Measurements from ENCODE around the gene ZDHHC4. TPM values are rescaled to one million over a fixed set of nuclear protein-coding genes. Genes with fewer than 3 reads are reported as not detected.

ZDHHC4 gene
- total RNA-seq, 1 donor from 2014 or later = 67.9 TPM

DNA sequence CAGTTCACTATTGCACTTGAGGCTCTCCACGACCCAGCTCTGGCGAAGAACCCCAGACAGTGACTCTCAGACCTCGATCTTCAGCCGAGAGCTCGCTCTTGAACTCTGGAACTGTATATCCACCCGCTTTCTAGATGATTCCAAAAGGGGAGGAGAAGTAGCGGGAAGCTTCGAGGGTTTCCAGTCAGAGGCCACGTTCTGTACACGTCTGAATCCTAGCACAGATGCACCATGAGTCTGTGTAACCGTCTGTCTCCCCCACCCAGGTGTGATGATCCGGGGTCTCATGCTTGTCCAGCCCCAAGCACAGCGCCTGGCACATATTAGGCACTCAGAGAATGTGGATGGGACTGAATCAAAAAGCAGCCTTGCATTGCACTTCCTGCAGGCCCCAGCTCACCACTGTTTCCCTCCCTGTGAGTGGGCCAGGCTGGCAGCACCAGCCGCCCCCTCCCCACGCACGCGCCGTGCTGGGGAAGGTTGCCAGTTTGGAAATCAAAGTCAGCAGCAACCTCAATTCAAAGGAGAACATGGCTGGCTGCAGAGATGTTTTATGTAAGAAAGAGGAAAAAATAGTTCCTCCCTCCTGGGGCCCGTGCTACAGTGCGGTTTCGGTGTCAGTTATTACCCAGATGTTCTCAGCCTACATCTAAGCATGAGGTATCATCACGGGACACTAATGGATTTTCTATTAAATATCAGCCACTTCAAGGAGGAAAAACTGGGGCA, 31.7 kb upstream of the ZDHHC4 start:
- H3K27me3 Mint-ChIP-seq = peaks cover 12% of the 10 kb centered on the region
- H3K27ac Mint-ChIP-seq = no peak overlapping the region
- no peak for DNase-seq (ENCODE audit: extremely low spot score, unreplicated experiment)
- H3K4me1 Mint-ChIP-seq (ENCODE audit: unreplicated experiment) = no peaks in the 10 kb centered on the region
- H3K36me3 Mint-ChIP-seq = no peaks in the 10 kb centered on the region
- H3K9me3 Mint-ChIP-seq = no peaks in the 10 kb centered on the region
- TF ChIP-seq CTCF (conservative IDR thresholded peaks at IDR 0.05) = no peak
- no peak overlapping the region for H3K4me3 Mint-ChIP-seq

GRCh38 chr7:6546498-6547251, 30.6 kb upstream of the ZDHHC4 start:
- no peak for DNase-seq (ENCODE audit: extremely low spot score, unreplicated experiment)
- Mint-ChIP-seq H3K4me3 (no peak overlapping the region), H3K4me1 (ENCODE audit: unreplicated experiment) (no peaks in the 10 kb centered on the region), H3K9me3 (no peaks in the 10 kb centered on the region), H3K27ac (no peak overlapping the region), H3K27me3 (peaks cover 8% of the 10 kb centered on the region), H3K36me3 (no peaks in the 10 kb centered on the region)
- no peak for TF ChIP-seq CTCF (conservative IDR thresholded peaks at IDR 0.05)

- no peaks in the 10 kb centered on the region for H3K4me1 Mint-ChIP-seq (ENCODE audit: unreplicated experiment)
- H3K36me3 Mint-ChIP-seq = no peaks in the 10 kb centered on the region
- no peak overlapping the region for H3K27ac Mint-ChIP-seq
- no peaks in the 10 kb centered on the region for H3K9me3 Mint-ChIP-seq
- no peak for DNase-seq (ENCODE audit: extremely low spot score, unreplicated experiment)
- peaks cover 8% of the 10 kb centered on the region for H3K27me3 Mint-ChIP-seq
- TF ChIP-seq CTCF (conservative IDR thresholded peaks at IDR 0.05) = no peak
- H3K4me3 Mint-ChIP-seq = no peak overlapping the region
Measured at GRCh38 chr7:6547400-6547799, 29.9 kb upstream of the ZDHHC4 start.

GRCh38 chr7:6551016-6551511, 26.2 kb upstream of the ZDHHC4 start, which contains the start of gene GRID2IP:
TSS of gene GRID2IP (minus strand) at chr7:6551461. CDS start at chr7:6551436, 25 bp downstream.
- no peak for TF ChIP-seq CTCF (conservative IDR thresholded peaks at IDR 0.05)
- Mint-ChIP-seq H3K4me3 (no peak within 1 kb of the TSS), H3K36me3 (no peaks in the 10 kb centered on the region), H3K9me3 (no peaks in the 10 kb centered on the region), H3K27ac (no peak within 1 kb of the TSS), H3K4me1 (ENCODE audit: unreplicated experiment) (no peaks in the 10 kb centered on the region), H3K27me3 (peaks cover 4% of the 10 kb centered on the region)
- no peak for DNase-seq (ENCODE audit: extremely low spot score, unreplicated experiment)

DNA sequence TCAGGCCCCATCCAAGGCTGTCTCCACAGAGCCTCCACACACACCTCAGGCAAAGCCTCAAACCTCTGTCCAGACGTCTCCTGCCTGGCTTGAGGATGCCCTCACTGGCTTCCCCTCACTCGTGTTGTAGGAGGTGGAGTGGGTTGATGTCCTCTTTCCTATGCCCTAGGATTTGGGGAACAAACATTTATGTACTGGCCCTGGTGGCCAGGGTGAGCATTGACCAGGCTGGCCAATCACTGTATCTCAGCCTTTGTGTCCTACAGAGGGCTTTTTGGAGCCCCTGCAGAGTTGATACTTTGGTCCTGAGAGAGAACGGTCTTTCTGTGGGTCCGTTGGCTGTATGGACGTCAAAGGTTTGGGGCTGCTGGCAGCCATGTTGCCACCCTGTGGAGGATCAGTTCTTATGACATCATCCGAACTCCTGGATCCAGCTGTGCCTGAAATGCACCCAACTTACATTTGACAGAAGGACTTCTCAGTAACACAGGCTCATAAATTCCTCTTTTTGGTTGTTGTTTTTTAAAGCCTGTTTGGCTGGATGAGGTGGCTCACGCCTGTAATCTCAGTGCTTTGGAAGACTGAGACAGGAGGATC, 23.7 kb upstream of the ZDHHC4 start:
- Mint-ChIP-seq H3K27ac (no peak overlapping the region), H3K27me3 (no peaks in the 10 kb centered on the region), H3K9me3 (no peaks in the 10 kb centered on the region), H3K4me1 (ENCODE audit: unreplicated experiment) (no peaks in the 10 kb centered on the region), H3K36me3 (no peaks in the 10 kb centered on the region), H3K4me3 (no peak overlapping the region)
- TF ChIP-seq CTCF (conservative IDR thresholded peaks at IDR 0.05) = peak; percentile 57
- no peak for DNase-seq (ENCODE audit: extremely low spot score, unreplicated experiment)
